Measurements from ENCODE around the gene FHIP1A.

DNA sequence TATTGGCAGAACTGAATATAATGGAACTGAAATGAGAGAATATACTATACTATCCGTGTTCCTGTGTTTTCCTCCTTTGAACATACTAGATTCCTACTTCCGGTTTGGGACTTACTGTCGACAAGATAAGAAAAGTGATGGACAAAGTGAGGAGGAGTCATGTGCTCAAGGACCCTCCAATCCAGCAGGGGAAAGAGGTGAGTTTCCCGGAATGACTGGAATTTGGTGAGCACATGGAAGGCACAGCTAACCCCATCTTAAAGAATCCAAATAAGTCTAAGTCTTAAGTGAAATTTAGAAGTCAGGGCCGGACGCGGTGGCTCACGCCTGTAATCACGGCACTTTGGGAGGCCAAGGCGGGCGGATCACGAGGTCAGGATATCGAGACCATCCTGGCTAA, 47.0 kb upstream of the FHIP1A start:
- TF ChIP-seq, protein P1, sequence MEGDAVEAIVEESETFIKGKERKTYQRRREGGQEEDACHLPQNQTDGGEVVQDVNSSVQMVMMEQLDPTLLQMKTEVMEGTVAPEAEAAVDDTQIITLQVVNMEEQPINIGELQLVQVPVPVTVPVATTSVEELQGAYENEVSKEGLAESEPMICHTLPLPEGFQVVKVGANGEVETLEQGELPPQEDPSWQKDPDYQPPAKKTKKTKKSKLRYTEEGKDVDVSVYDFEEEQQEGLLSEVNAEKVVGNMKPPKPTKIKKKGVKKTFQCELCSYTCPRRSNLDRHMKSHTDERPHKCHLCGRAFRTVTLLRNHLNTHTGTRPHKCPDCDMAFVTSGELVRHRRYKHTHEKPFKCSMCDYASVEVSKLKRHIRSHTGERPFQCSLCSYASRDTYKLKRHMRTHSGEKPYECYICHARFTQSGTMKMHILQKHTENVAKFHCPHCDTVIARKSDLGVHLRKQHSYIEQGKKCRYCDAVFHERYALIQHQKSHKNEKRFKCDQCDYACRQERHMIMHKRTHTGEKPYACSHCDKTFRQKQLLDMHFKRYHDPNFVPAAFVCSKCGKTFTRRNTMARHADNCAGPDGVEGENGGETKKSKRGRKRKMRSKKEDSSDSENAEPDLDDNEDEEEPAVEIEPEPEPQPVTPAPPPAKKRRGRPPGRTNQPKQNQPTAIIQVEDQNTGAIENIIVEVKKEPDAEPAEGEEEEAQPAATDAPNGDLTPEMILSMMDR (IDR thresholded peaks at IDR 0.05): no peak
- TF ChIP-seq POLR2A (IDR thresholded peaks at IDR 0.05): no peak
- no peak for TF ChIP-seq POLR2AphosphoS5 (IDR thresholded peaks at IDR 0.05)

All from upper lobe of left lung (tissue), 4 donors.